ENCODE measurements around the gene ACYP2.
"Not testable (repeated sequence)": the region's sequence is repeated elsewhere in the genome, so short reads cannot be mapped to it uniquely, and the experiment has no call there.

ACYP2 gene

GRCh38 chr2:54271843-54272627 is 156.6 kb downstream of the ACYP2 start:
- DNase-seq (ENCODE audit: low spot score), result no peak

GRCh38 chr2:54274781-54275242 is 159.4 kb downstream of the ACYP2 start:
- no peak for DNase-seq (ENCODE audit: low spot score)

- DNase-seq (ENCODE audit: low spot score), result no peak
Observed at GRCh38 chr2:54275541-54275940, 160.1 kb downstream of the ACYP2 start.

GRCh38 chr2:54279385-54279784 is 164.0 kb downstream of the ACYP2 start:
- no peak for DNase-seq (ENCODE audit: low spot score)

GRCh38 chr2:54284826-54285225 is 169.4 kb downstream of the ACYP2 start:
- no peak for DNase-seq (ENCODE audit: low spot score)

GRCh38 chr2:54285451-54285850 is 170.0 kb downstream of the ACYP2 start:
- DNase-seq (ENCODE audit: low spot score), result no peak

- DNase-seq (ENCODE audit: low spot score), result no peak
Observed at GRCh38 chr2:54287532-54287931, 172.1 kb downstream of the ACYP2 start.

GRCh38 chr2:54289917-54290316 is 174.5 kb downstream of the ACYP2 start:
- DNase-seq (ENCODE audit: low spot score), result no peak

- DNase-seq (ENCODE audit: low spot score), result no peak
Observed at GRCh38 chr2:54290356-54291025, 175.1 kb downstream of the ACYP2 start.

GRCh38 chr2:54294665-54295064 is 179.2 kb downstream of the ACYP2 start:
- not testable (repeated sequence) for DNase-seq (ENCODE audit: low spot score)

GRCh38 chr2:54295911-54296310 is 180.5 kb downstream of the ACYP2 start:
- DNase-seq (ENCODE audit: low spot score), result no peak

GRCh38 chr2:54298514-54298913 is 183.1 kb downstream of the ACYP2 start:
- no peak for DNase-seq (ENCODE audit: low spot score)

GRCh38 chr2:54303631-54304030 is 188.2 kb downstream of the ACYP2 start:
- DNase-seq (ENCODE audit: low spot score), result no peak

- DNase-seq (ENCODE audit: low spot score), result no peak
Observed at GRCh38 chr2:54306556-54306955, 191.1 kb downstream of the ACYP2 start.

- DNase-seq (ENCODE audit: low spot score), result no peak
Observed at GRCh38 chr2:54308186-54308585, 192.8 kb downstream of the ACYP2 start.

- DNase-seq (ENCODE audit: low spot score), result no peak
Observed at GRCh38 chr2:54308782-54309181, 193.4 kb downstream of the ACYP2 start.

GRCh38 chr2:54310311-54310710 is 194.9 kb downstream of the ACYP2 start:
- no peak for DNase-seq (ENCODE audit: low spot score)

GRCh38 chr2:54310961-54311360 is 195.5 kb downstream of the ACYP2 start:
- DNase-seq (ENCODE audit: low spot score), result no peak

- no peak for DNase-seq (ENCODE audit: low spot score)
Observed at GRCh38 chr2:54313147-54313546, 197.7 kb downstream of the ACYP2 start.

- no peak for DNase-seq (ENCODE audit: low spot score)
Observed at GRCh38 chr2:54317973-54318372, 202.6 kb downstream of the ACYP2 start.

GRCh38 chr2:54318821-54319220 is 203.4 kb downstream of the ACYP2 start:
- DNase-seq (ENCODE audit: low spot score), result no peak

- DNase-seq (ENCODE audit: low spot score), result no peak
Observed at GRCh38 chr2:54321047-54321446, 205.6 kb downstream of the ACYP2 start.

- DNase-seq (ENCODE audit: low spot score), result not testable (repeated sequence)
Observed at GRCh38 chr2:54324517-54324916, 209.1 kb downstream of the ACYP2 start.

- DNase-seq (ENCODE audit: low spot score), result no peak
Observed at GRCh38 chr2:54325148-54325547, 209.7 kb downstream of the ACYP2 start.
